Skin of body (tissue), 2 donors: ENCODE results near the gene CST2. TPM values are rescaled to one million over a fixed set of nuclear protein-coding genes. Genes with fewer than 3 reads are reported as not detected.
"Not testable (repeated sequence)": the region's sequence is repeated elsewhere in the genome, so short reads cannot be mapped to it uniquely, and the experiment has no call there.

Experiments
- DNase-seq: peaks from one replicate; lab custom pipeline; 2025; lab: John Stamatoyannopoulos, UW
- total RNA-seq: library from RNA; depleted of rRNA; stranded (reverse); fragments of >200 nt; gene quantifications from one replicate; pipeline ENCODE4 v1.2.3, GENCODE V29; 2014

Gene CST2
- total RNA-seq = not detected

DNA sequence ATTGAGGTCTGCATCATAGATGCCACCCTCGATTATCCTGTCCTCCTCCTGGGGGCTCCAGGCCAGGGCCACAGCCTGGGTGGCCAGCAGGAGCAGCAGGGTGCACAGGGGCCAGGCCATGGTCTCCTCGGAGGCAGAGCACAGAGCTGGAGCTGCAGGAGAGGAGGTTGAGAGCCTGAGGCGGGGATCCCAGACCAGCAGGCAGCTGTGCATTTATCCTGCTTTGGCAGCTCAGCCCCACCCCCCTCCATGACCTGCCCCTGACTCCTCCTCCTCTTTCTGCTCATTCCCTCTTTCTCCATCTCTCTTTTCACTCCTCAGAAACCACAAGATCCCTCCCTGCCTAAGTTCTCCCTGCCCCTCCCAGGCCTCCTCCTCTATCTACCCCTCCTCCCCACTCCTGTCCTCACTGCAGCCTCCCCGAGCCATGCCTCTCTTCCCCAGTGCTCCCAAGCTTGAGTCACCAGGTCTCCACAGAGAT is at the start of gene CST2:
TSS of gene CST2 (minus strand) at position 189 of the 481 bp plus-strand sequence. CDS start at position 120, 69 bp downstream.
- DNase-seq = no peak

- no peak for DNase-seq
Measured at GRCh38 chr20:23875606-23876237, 49.2 kb upstream of the CST2 start.

DNA sequence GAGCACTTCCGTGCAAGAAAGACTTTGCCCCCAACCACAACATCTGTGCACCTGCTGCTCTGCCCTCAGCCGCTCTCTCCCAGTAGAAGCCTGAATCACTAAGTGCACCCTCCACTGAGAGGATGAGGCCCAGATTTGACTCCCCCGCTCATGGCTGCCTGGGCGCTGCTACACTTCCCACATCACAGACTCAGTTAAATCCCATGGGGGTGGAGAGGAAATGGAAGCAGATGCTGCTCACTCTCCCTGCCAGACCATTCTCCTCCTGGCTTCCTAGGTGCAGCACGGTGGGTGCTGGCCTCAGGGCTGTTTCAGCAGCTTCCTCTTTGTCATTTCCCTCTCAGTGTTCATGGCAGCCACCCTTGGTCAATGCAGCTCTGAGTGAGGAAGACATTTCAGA is 48.2 kb upstream of the CST2 start:
- no peak for DNase-seq

DNA sequence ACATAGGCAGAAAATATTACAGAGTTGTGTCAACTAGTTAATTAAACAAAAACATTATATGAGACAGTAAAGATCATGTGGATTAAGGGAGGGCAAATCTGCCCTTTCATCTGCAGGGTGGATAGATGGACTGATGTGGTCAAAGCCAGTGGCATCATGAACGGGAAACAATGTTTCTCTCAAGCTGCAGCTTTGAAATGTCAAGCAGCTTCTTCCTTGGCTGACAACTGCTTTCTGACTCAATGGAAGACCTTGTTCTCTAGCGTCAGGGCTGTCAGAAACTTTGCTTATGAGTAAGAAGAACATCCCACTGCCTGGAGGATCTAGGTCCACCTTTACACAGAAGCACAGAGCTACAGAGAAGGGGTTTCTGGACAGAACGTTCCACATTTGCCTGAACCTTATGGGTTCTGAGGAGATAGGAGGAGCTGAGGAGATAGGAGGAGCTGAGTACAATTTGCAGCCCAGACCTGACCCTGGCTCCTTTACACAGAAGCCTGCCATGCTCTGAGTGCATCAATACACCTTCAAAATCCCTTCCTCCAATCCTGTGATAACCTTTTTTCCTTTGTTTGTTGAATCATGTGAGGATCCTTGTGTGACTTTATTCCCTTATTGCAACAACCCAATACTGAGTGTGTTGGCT is 47.0 kb upstream of the CST2 start:
- peak; percentile 20 for DNase-seq

DNA sequence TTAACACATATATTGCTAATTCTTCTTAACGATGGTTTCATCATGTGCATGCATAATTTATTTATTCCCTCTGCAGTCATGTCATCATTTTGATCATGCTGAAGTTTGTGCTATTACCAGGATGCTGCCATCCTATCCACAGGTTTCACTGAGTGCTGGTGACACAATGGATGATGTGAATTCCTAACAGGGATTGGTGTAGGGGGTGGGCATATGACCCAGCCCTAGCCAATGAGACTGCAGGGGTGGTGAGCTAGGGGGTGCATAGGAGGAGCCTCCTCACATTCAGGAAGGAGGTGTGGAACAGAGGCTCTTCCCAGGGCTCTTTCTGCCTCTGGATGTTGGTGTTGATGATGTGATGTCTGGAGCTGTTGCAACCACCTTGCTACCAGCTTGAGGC is 45.5 kb upstream of the CST2 start:
- DNase-seq = no peak

GRCh38 chr20:23870461-23870860 is 43.9 kb upstream of the CST2 start:
- no peak for DNase-seq

DNA sequence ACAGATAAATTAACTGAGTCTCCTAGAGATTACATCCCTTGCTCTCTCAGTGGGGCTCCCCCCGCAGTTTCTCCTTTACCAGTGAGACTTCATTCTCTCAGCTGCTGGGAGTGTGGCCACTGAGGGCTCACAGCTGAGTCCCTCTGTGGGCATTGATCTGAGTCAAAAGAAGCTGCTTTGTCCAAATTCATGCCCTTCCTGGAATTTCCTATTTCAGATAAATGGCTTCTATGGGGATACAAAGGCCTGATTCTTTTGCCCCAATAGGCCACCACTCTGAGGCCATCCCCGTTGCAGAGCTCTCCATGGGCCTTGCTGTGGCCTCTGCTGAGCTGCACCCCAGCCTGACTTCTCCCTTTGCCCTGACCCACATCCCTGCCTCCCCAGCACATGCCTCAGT is 43.0 kb upstream of the CST2 start:
- no peak for DNase-seq

DNA sequence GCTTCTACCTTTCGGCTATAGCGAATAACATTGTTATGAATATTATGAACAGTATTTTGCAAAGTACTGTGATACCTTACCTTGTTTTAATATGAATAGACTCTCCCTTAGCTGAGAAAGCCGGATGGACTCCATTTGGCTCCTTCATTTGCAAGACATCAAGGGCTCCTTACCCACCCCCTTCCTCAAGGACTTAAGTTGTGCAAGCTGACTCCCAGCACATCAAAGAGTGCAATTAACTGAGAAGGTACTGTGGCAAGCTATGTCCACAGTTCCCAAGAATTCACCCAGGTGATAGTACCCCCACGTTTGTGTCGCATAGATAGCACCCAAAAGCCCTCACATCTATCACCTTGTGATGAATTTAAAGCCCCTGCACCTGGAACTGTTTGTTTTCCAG is 41.8 kb upstream of the CST2 start:
- no peak for DNase-seq

DNA sequence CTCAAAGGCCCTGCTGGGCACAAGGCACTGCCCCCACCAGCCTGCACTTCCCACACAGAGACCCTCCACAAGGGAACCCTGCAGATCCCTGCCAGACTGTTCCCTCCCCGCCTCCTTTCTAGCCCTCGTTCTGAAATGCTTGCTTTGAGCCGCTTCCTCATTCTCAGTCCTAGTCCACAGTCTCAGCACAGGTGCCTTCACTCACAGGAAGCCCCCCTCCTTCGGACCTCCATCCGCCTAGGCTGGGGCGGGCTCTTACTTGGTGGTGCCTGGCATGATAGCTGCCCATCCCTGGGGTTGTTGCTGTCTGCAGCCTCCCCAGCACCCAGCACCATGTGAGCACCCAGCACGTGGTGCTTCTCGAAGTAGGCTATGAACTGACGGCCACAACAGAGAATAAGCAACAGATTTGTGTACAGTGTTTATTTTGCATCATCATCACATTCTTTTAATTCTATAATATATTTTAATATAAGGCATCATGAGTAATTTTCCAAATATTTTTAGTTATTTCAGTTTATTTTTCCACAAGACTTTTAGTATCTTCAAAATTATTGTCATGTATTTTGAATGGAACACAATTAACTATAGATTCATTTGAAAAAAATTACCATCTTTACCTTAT is 40.7 kb upstream of the CST2 start:
- no peak for DNase-seq

GRCh38 chr20:23860771-23861170 is 34.2 kb upstream of the CST2 start:
- not testable (repeated sequence) for DNase-seq

DNA sequence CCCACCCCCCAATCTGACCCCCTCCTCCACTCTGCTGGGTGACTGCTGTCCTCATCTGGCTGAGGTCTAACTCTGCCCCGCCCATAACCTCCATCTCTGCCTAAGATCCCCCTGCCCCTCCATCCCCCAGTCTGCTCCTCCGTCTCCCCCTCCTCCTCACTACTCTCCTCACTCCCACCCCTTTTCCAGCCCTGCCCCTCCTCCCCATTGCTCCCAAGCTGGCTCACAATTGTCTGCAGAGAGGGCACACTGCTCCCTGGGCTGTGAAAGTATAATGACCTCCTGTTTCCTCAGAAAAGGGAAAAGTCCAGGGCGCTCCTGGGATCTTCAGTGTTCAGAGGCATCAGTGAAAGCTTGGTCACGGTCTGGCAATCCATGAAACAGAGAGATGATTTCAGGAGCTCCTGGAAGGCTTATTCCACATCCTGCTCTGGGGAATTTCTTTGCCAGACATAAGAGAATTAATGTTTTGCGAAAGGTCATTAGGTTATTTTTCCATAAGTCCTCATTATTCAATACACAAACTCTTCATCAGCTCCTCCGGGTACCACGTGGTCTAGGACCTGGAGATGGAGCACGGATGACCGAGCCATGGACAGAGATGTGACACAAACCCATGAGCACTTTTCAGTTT is 31.6 kb upstream of the CST2 start:
- DNase-seq = no peak

GRCh38 chr20:23856736-23857135 is 30.2 kb upstream of the CST2 start:
- DNase-seq = no peak

DNA sequence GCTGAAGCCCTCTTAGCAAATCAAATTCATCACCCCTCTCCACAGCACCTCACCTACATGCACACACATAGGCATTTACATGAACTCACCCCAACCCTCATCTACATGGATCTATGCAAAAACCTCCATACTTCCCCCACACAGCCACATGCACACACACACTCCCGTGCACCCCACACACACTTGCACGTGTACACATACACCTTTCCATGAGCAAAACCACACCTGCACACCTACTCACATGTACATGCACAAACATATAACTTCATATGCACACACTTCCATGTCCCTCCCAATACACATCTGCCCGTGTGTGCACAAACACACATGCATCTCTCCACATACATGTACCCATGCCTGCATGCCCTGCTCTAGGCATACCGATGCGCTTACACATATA is 29.7 kb upstream of the CST2 start:
- no peak for DNase-seq

GRCh38 chr20:23841693-23842092 is 15.2 kb upstream of the CST2 start:
- no peak for DNase-seq

- no peak for DNase-seq
Measured at GRCh38 chr20:23835716-23836115, 9.2 kb upstream of the CST2 start.

GRCh38 chr20:23832775-23833513 is 6.4 kb upstream of the CST2 start:
- DNase-seq = no peak

- DNase-seq = not testable (repeated sequence)
Measured at GRCh38 chr20:23831961-23832360, 5.4 kb upstream of the CST2 start.

GRCh38 chr20:23823621-23824324 is 2.8 kb downstream of the CST2 start:
- no peak for DNase-seq

- DNase-seq = peak; percentile 4
Measured at GRCh38 chr20:23823111-23823510, 3.4 kb downstream of the CST2 start.

DNA sequence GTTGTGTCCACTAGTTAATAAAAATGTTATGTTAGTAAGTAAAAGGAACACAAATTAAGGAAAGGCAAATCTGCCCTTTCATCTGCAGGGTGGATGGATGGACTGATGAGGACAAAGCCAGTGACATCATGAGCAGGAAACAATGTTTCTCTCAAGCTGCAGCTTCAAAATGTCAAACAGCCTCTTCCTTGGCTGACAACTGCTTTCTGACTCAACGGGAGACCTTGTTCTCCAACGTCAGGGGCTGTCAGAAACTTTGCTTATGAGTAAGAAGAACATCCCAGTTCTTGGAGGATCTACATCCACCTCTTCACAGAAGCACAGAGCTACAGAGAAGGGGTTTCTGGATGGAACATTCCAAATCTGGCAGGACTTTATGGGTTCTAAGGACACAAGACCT is 6.0 kb downstream of the CST2 start:
- no peak for DNase-seq

DNA sequence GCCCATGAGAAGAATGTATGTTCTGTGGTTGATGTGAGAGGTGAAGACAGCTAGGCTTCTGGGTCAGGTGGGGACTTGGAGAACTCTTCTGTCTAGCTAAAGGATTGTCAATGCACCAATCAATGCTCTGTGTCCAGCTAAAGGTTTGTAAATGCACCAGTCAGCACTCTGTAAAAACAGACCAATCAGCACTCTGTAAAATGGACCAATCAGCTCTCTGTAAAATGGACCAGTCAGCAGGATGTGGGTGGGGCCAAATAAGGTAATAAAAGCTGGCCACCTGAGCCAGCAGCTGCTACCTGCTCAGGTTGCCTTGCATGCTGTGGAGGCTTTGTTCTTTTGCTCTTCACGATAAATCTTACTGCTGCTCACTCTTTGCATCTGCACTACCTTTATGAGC is 15.0 kb downstream of the CST2 start:
- not testable (repeated sequence) for DNase-seq
